Chondrocyte (in vitro differentiated cells): ENCODE data around the gene COX11. TPM values are rescaled to one million over a fixed set of nuclear protein-coding genes. Genes with fewer than 3 reads are reported as not detected.

Experiments used
- DNase-seq: peaks from one replicate; pipeline ENCODE4 v3.0.0; 2021; ENCODE audit warnings: mixed read lengths, low spot score
- H3K27ac Mint-ChIP-seq: one replicate; pipeline ENCODE4 v1.8.0; 2021; ENCODE audit warnings: mild to moderate bottlenecking, moderate library complexity, mixed read lengths; ENCODE audit not compliant: unreplicated experiment
- H3K27me3 Mint-ChIP-seq: 2 replicates; pipeline ENCODE4 v1.8.0; 2021; ENCODE audit warnings: low read depth, mixed read lengths
- H3K36me3 Mint-ChIP-seq: 2 replicates; pipeline ENCODE4 v1.8.0; 2021; ENCODE audit warnings: low read depth, mixed read lengths
- H3K4me1 Mint-ChIP-seq: 2 replicates; pipeline ENCODE4 v1.8.0; 2021; ENCODE audit warnings: low read depth, mild to moderate bottlenecking, mixed read lengths
- H3K4me3 Mint-ChIP-seq: one replicate; pipeline ENCODE4 v1.8.0; 2021; ENCODE audit warnings: mild to moderate bottlenecking, moderate library complexity, mixed read lengths; ENCODE audit not compliant: unreplicated experiment
- H3K9me3 Mint-ChIP-seq: 2 replicates; pipeline ENCODE4 v1.8.0; 2021; ENCODE audit warnings: low read depth, mixed read lengths
- total RNA-seq: library from RNA; stranded (reverse); gene quantifications from 3 replicates; pipeline ENCODE4 v1.2.1, GENCODE V29; 2021
- TF ChIP-seq, protein P1 (sequence below): fragments of 200-600 bp; sonication (generic); IDR thresholded peaks from 2 replicates; pipeline ENCODE4 v1.5.0; 2021; ENCODE audit warnings: antibody characterized with exemption, mild to moderate bottlenecking, moderate library complexity

The COX11 gene
- total RNA-seq, 1 donor from 2014 or later: 34.6 TPM

GRCh38 chr17:54948380-54948779, 20.1 kb downstream of the COX11 start:
- H3K36me3 Mint-ChIP-seq: peaks cover 32% of the 10 kb centered on the region
- no peak overlapping the region for H3K4me3 Mint-ChIP-seq
- no peak for DNase-seq
- no peaks in the 10 kb centered on the region for H3K27me3 Mint-ChIP-seq
- peaks cover 4% of the 10 kb centered on the region for H3K9me3 Mint-ChIP-seq
- H3K4me1 Mint-ChIP-seq: peaks cover 19% of the 10 kb centered on the region
- TF ChIP-seq, protein P1, sequence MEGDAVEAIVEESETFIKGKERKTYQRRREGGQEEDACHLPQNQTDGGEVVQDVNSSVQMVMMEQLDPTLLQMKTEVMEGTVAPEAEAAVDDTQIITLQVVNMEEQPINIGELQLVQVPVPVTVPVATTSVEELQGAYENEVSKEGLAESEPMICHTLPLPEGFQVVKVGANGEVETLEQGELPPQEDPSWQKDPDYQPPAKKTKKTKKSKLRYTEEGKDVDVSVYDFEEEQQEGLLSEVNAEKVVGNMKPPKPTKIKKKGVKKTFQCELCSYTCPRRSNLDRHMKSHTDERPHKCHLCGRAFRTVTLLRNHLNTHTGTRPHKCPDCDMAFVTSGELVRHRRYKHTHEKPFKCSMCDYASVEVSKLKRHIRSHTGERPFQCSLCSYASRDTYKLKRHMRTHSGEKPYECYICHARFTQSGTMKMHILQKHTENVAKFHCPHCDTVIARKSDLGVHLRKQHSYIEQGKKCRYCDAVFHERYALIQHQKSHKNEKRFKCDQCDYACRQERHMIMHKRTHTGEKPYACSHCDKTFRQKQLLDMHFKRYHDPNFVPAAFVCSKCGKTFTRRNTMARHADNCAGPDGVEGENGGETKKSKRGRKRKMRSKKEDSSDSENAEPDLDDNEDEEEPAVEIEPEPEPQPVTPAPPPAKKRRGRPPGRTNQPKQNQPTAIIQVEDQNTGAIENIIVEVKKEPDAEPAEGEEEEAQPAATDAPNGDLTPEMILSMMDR: no peak
- H3K27ac Mint-ChIP-seq: peak overlapping the region; percentile 75

DNA sequence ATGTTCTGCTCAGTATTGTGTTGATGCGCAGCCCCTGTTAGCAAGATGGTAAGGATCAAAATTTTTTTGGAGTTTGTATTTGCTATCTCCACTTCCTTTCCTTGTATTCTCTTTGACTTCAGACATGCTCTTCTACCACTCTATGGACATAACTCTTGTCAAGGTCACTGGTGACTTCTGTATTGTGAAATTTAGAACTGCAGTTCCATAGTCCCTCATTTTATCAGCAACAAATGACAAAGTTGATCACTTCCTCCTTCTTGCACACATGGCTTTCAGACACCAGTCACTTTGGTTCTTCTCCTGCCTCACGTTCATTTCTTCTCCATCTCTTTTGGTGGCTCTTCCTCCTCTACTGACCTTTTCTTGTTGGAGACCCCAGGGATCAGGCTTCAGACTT, 21.1 kb downstream of the COX11 start:
- no peak for DNase-seq
- no peak overlapping the region for H3K4me3 Mint-ChIP-seq
- no peak overlapping the region for H3K27ac Mint-ChIP-seq
- H3K27me3 Mint-ChIP-seq: no peaks in the 10 kb centered on the region
- peaks cover 4% of the 10 kb centered on the region for H3K9me3 Mint-ChIP-seq
- peaks cover 19% of the 10 kb centered on the region for H3K4me1 Mint-ChIP-seq
- TF ChIP-seq, protein P1: no peak
- peaks cover 30% of the 10 kb centered on the region for H3K36me3 Mint-ChIP-seq

GRCh38 chr17:54945671-54946070, 22.8 kb downstream of the COX11 start:
- Mint-ChIP-seq H3K36me3 (peaks cover 24% of the 10 kb centered on the region), H3K27ac (peak overlapping the region; percentile 34)
- DNase-seq: no peak

DNA sequence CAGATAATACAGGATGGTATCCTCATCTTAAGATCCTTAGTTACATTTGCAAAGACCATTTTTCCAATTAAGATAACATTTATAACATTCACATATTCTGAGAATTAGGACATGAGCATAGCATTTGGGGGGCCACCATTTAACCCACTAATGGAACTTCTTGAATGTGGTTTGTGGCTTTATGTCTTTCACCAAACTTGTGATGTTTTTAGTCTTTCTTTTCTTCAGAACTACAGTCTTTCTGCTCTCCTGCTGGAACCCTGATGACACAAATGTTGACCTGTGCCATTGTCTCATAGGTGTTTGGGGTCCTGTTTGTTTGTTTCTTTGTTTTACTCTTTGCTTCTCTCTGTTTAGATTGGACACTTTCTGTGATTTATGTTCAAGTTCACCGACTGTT, 23.2 kb downstream of the COX11 start:
- DNase-seq: no peak
- Mint-ChIP-seq H3K4me1 (peaks cover 19% of the 10 kb centered on the region), H3K36me3 (peaks cover 23% of the 10 kb centered on the region), H3K4me3 (no peak overlapping the region), H3K27ac (peak overlapping the region; percentile 78), H3K9me3 (peaks cover 4% of the 10 kb centered on the region), H3K27me3 (no peaks in the 10 kb centered on the region)
- TF ChIP-seq, protein P1: no peak

More at GRCh38 chr17:54945671-54946070, 22.8 kb downstream of the COX11 start:
- TF ChIP-seq, protein P1: no peak
- Mint-ChIP-seq H3K27me3 (no peaks in the 10 kb centered on the region), H3K4me3 (no peak overlapping the region), H3K9me3 (peaks cover 4% of the 10 kb centered on the region), H3K4me1 (peaks cover 19% of the 10 kb centered on the region)

DNA sequence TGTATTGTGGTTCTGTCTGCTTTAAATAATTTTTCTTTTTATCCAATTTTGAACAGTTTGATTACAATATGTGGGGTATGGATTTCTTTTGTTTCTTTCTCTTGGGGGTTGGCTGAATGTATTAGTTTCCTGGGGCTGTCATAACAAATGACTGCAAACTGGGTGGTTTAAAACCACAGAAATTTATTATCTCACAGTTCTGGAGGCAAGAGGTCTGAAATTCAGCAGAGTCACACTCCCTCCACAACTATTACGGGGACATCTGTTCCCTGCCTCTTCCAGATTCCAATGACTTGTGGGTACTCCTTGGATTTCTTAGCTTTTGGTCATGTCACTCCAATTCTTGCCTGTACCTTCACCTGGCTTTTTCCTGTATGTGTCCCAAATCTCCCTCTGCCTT, 23.7 kb downstream of the COX11 start:
- TF ChIP-seq, protein P1: no peak
- peaks cover 4% of the 10 kb centered on the region for H3K9me3 Mint-ChIP-seq
- H3K4me3 Mint-ChIP-seq: no peak overlapping the region
- H3K27ac Mint-ChIP-seq: peak overlapping the region; percentile 78
- H3K27me3 Mint-ChIP-seq: no peaks in the 10 kb centered on the region
- H3K36me3 Mint-ChIP-seq: peaks cover 21% of the 10 kb centered on the region
- peaks cover 19% of the 10 kb centered on the region for H3K4me1 Mint-ChIP-seq
- DNase-seq: no peak
